Measurements from ENCODE around the gene PRELP. TPM values are rescaled to one million over a fixed set of nuclear protein-coding genes. Genes with fewer than 3 reads are reported as not detected.

Gene PRELP
- total and polyA plus RNA-seq, 10 of the 15 experiments (the other 5 are each of a cell fraction or from before 2014, with no cell fraction given): 0.03 to 0.05 TPM; not detected in 8

DNA sequence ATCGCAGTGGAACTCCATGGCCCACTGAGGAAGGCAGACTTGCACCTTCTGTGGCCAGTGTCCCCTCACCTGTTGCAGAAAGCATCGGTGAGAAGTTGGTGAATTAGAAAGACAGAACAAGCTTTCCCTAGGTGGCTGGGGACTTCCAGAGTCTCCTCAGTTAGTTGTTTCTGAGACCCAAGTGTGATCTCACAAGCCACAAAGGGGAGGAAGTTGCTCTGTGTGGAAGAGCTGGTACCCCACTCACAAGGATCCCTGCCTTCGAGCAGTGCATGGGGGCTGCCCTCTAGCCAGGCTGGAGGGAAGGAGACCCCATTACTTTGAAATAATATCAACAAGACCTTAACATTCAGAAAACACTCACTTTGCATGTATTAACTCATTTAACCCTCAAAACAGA, 2.1 kb downstream of the PRELP start (continued):
- TF ChIP-seq ZNF592 (IDR thresholded peaks at IDR 0.05) (no peak), MEF2A (IDR thresholded peaks at IDR 0.05; ENCODE audit: insufficient read depth, low read depth, low read length) (no peak), MEF2B (IDR thresholded peaks at IDR 0.05; ENCODE audit: partially characterized antibody, poor library complexity, severe bottlenecking) (peak; percentile 22), BHLHE40 (IDR thresholded peaks at IDR 0.05; ENCODE audit: borderline replicate concordance in 1 of 2, low read depth in 2 of 2, low read length in 1 of 2) (no peak), ZBED1 (IDR thresholded peaks at IDR 0.05; ENCODE audit: borderline replicate concordance) (no peak), ATF7 (IDR thresholded peaks at IDR 0.05; ENCODE audit: low read depth) (no peak), SMAD5 (IDR thresholded peaks at IDR 0.05; ENCODE audit: low read depth) (no peak), LARP7 (IDR thresholded peaks at IDR 0.05) (0 out of 2 replicates have a peak, but pooled peaks have one; percentile 31), ATF3 (IDR thresholded peaks at IDR 0.05; ENCODE audit: borderline replicate concordance, extremely low read depth, low read depth, low read length) (no peak), DPF2 (IDR thresholded peaks at IDR 0.05) (peak; percentile 59), RUNX3 (IDR thresholded peaks at IDR 0.05; ENCODE audit: low read length) (peak; percentile 66; the same call in 1 of the 2 replicates), NFIC (IDR thresholded peaks at IDR 0.05; ENCODE audit: low read depth, low read length) (no peak), TBL1XR1 (IDR thresholded peaks at IDR 0.05; ENCODE audit: low read depth, low read length) (no peak), FOS (IDR thresholded peaks at IDR 0.05; ENCODE audit: borderline replicate concordance, extremely low read depth, insufficient read length) (no peak), IKZF1 (conservative IDR thresholded peaks at IDR 0.05) (peak; percentile 72), STAT3 (IDR thresholded peaks at IDR 0.05; ENCODE audit: low read depth, low read length) (no peak), ZNF384 (IDR thresholded peaks at IDR 0.05; ENCODE audit: borderline replicate concordance, low read depth, low read length) (no peak), SPI1 (IDR thresholded peaks at IDR 0.05; ENCODE audit: borderline replicate concordance, insufficient read depth, low read depth, low read length) (peak; percentile 58; the same call in 1 of the 2 replicates)

Measured in GM12878 (cell line).